Hematopoietic multipotent progenitor cell treated with erythropoietin and hydrocortisone succinate and interleukin-3 and kit ligand, for 15 days (in vitro differentiated cells): ENCODE measurements around the gene HOXC5.

Experiments used
- DNase-seq: peaks from one replicate; pipeline ENCODE4 v3.0.0-alpha.2; 2015; ENCODE audit warnings: low spot score

Gene HOXC5

GRCh38 chr12:54047160-54047963 is 14.5 kb downstream of the HOXC5 start:
- DNase-seq = no peak

- DNase-seq = no peak
These were observed 15.1 kb downstream of the HOXC5 start for GRCh38 chr12:54047964-54048303.

DNA sequence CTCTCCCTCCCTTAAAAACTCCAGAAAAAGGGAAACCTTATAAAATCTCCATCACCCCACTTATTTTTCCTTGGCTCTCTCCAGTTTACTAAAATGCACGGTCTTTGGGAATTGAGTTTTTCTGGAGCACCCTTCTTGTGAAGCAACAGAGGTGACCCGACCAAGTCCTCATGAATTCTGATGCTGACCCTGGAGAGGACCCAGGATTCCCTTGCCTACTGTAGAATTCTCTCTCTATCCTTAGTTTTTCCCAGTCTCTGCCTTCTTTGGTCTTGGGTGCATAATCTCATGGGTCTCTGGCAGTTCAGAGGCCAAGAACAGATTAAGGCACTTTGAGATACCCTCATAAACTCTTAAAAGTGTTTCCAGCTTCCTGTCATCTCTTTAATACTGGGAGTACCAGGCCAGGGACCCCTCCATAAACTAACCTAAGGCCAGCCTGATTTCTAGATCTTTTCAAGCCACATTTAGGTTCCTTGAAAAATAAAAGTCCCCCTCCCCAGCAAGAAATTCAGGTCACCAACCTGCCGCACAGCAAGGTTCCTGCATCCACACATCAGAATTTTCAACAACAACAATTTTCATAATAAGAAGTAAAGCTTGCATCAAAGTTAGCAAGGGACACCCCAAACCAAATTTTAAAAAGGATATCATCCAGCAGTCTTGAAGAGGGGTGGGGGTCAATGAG is 15.7 kb downstream of the HOXC5 start:
- DNase-seq = no peak

- no peak for DNase-seq
These were observed 16.3 kb downstream of the HOXC5 start for GRCh38 chr12:54049108-54049507.

GRCh38 chr12:54050482-54050810 is 17.6 kb downstream of the HOXC5 start:
- no peak for DNase-seq

GRCh38 chr12:54051026-54051842 is 18.4 kb downstream of the HOXC5 start:
- DNase-seq = no peak

- DNase-seq = no peak
These were observed 19.1 kb downstream of the HOXC5 start for GRCh38 chr12:54051874-54052437.

DNA sequence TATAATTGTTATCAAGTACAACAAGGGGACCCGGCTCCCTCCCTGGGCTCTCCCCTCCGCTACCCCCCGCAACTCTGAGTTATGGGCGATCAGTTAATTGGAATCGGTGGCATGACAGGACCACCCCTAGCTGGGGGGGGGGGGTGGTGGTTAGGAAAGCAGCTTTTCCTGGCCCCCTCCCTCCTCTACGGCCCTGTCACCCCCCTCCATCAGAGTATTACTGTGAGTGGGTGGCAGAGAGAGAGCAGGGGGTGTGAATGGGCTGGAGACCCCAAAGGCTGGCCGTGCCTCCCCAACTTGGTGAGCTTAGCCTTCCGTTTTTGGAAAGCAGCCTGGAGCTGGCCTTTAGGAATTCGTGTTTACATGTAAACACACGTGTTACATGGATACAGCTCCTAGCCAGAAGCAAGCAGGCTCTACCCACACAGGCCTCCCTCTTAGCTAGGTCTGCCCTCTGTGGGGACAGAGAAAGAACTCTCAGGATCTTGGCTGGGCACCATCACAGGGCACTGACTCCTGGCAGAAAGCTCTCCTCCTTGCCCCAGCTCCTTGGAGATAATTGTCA is 19.7 kb downstream of the HOXC5 start:
- DNase-seq = no peak

GRCh38 chr12:54053003-54053750 is 20.3 kb downstream of the HOXC5 start:
- no peak for DNase-seq

DNA sequence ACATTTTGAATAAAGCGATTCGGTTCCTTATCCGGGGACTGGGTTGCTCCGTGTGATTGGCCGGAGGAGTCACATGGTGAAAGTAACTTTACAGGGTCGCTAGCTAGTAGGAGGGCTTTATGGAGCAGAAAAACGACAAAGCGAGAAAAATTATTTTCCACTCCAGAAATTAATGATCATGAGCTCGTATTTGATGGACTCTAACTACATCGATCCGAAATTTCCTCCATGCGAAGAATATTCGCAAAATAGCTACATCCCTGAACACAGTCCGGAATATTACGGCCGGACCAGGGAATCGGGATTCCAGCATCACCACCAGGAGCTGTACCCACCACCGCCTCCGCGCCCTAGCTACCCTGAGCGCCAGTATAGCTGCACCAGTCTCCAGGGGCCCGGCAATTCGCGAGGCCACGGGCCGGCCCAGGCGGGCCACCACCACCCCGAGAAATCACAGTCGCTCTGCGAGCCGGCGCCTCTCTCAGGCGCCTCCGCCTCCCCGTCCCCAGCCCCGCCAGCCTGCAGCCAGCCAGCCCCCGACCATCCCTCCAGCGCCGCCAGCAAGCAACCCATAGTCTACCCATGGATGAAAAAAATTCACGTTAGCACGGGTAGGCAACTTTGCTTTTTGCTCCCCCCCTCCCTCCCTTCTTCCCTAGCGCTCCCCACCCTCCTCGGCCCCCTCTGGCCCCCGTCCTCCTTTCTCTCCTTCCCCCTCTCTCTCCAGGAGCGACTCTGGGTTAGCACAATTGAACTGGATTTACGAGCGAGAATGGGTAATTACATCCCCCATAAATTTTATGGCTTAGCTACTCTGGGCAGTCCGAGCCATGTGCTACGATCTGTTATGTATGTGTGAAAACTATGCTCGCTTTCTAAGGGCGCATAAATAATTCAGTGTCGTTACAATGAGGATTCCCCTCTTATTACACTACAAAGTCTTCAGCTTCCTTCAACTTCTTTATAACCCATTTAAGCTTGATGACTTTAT is 21.2 kb downstream of the HOXC5 start, which contains the start of gene HOXC4:
Gene HOXC4 (plus strand): TSS at position 85 of the 991 bp plus-strand sequence. CDS start 88 bp downstream, at position 173.
- DNase-seq = no peak

- no peak for DNase-seq
These were observed 21.9 kb downstream of the HOXC5 start for GRCh38 chr12:54054742-54055194.

- DNase-seq = no peak
These were observed 22.7 kb downstream of the HOXC5 start for GRCh38 chr12:54055552-54055951.

GRCh38 chr12:54056110-54056509 is 23.3 kb downstream of the HOXC5 start:
- DNase-seq = no peak

DNA sequence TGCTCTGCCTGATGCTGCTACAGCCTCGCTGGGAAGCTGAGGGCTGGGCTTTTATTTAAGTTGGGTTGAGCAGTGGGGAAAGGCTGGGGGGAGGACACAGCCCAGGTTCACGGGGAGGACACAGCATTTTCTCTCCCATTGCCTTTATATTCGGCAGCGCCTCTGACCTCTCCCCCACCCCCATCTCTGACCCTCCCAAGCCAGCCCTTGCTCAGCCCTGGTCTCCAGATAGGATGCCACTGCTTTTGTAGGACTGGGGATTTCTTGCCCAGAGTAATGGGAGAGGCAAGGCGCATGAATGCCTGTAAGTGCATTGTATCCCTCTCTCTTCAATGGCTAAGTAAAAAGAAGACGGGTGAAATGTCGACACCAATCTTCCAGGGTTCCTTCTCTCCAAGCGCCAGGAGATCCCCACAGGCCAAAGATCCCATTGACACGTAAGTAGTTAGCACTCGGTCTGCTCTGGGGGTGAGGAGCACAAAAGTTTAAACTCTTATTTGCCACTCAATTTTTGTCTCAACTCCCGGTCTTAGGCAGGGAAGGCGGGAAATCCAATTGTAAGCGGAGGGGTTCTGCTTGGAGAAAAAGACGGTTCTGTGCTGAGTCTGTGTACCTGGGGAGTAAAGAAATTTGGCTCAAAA is 25.4 kb downstream of the HOXC5 start:
- DNase-seq = no peak

- DNase-seq = no peak
These were observed 26.8 kb downstream of the HOXC5 start for GRCh38 chr12:54059668-54060067.

DNA sequence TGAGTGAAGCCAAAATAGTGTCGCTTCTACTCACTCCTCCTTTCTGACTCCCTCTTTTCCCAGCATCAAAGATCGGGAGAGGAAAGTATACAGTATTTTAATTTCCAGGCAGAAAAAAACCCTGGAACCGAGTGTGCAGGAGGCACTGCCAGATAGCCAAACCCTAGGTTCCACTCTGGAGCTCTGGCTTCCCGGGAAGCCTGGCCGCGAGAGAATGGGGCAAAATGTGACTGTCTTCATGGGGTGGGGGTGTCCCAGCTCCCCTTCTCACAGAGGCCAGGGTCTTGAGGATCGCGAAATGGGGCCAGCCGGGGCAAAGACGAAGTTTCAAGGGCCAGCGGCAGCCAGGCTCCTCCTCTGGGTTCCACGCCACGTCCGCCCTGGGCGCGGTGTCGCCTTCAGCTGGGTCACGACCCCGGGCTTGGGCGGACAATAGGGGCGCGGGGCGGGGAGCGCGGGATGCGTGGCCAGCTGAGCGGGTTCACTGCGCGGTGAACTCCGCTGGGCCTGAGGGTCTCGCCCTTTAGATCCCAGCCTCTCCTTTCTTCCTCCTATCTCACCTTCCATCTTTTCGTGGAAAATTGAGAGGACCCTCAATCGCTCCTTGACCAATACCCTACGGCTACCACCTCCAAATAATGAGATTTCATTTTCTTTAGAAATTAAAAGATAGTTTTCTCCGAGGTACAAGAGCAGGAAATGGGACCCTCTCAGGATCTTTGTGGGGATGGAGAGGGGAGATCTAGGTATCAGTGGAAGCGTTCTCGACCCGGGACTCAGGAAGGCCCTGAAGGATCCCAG is 27.5 kb downstream of the HOXC5 start:
- DNase-seq = no peak

GRCh38 chr12:54060975-54061778 is 28.3 kb downstream of the HOXC5 start:
- DNase-seq = no peak

GRCh38 chr12:54065677-54066076 is 32.8 kb downstream of the HOXC5 start:
- no peak for DNase-seq
